Stomach (tissue), 9 donors: ENCODE results near the gene FXYD2. TPM values are rescaled to one million over a fixed set of nuclear protein-coding genes. Genes with fewer than 3 reads are reported as not detected.

Experiments
- DNase-seq, 2 donors: peaks; one replicate each; pipeline versions ENCODE4 v3.0.0 to v3.0.0-alpha.2; 2013 to 2019
- H3K27ac ChIP-seq, 5 donors: fragments of 200-600 bp in 4 of 5; sonication (generic) in 4 of 5; one replicate each; pipeline ENCODE4 v1.5.1; 2013 to 2019; ENCODE audit warnings: mild to moderate bottlenecking in 1 of 5, moderate library complexity in 1 of 5
- H3K27me3 ChIP-seq, 3 donors: fragments of 200-600 bp; sonication (generic); one replicate each; pipeline ENCODE4 v1.5.1; 2017 to 2019; ENCODE audit warnings: mixed run types in 1 of 3
- H3K36me3 ChIP-seq, 4 donors: fragments of 200-600 bp; sonication (generic); 1 replicate in 3 of 4; 2 replicates in 1 of 4; pipeline ENCODE4 v1.5.1; 2016 to 2019
- H3K4me1 ChIP-seq, 4 donors: fragments of 200-600 bp; sonication (generic); one replicate each; pipeline ENCODE4 v1.5.1; 2016 to 2019
- H3K4me3 ChIP-seq, 4 donors: fragments of 200-600 bp; sonication (generic) in 3 of 4; one replicate each; pipeline ENCODE4 v1.5.1; 2016 to 2019; ENCODE audit warnings: mild to moderate bottlenecking in 1 of 4
- H3K9me3 ChIP-seq, 4 donors: fragments of 200-600 bp; sonication (generic); one replicate each; pipeline ENCODE4 v1.5.1; 2016 to 2019
- CTCF ChIP-seq, 7 experiments: fragments of 450-650 bp in 4 of 7; fragments of 200-600 bp in 3 of 7; sonication (generic) in 3 of 7; IDR thresholded peaks; one replicate each; pipeline ENCODE4 v1.5.1; 2016 to 2019; ENCODE audit warnings: antibody characterized with exemption in 7 of 7, control low read depth in 2 of 7, mild to moderate bottlenecking in 1 of 7
- EP300 ChIP-seq: sonication (generic); formaldehyde crosslinking; IDR thresholded peaks from one replicate; pipeline ENCODE4 v1.6.1; 2017; ENCODE audit warnings: antibody characterized with exemption
- POLR2A ChIP-seq, 4 donors: fragments of 450-650 bp; IDR thresholded peaks; one replicate each; pipeline ENCODE4 v1.6.1; 2016; ENCODE audit warnings: antibody characterized with exemption in 4 of 4, control low read depth in 2 of 4, mild to moderate bottlenecking in 1 of 4, moderate library complexity in 1 of 4
- POLR2AphosphoS5 ChIP-seq, 3 donors: sonication (generic); formaldehyde crosslinking; IDR thresholded peaks; one replicate each; pipeline ENCODE4 v1.6.1; 2016; ENCODE audit warnings: antibody characterized with exemption in 3 of 3
- WGBS, 5 donors: extraction: QIAGEN DNeasy Blood & Tissue Kit in 3 of 5; methylation state at CpG; one replicate each; pipeline versions ENCODE4 v1.1.5 to v1.1.7; 2013 to 2018; 5-methylcytosine and 5-hydroxymethylcytosine counted together
- intact Hi-C: fragments of 100-400 bp; cut with DNase I; formaldehyde crosslinking; loops from one replicate; pipeline ENCODE4 v1.15.1; 2023; ENCODE audit warnings: low total_unique reads
- polyA plus RNA-seq, 3 donors: library from polyadenylated mRNA; stranded (reverse); fragments of 200-250 nt; gene quantifications; one replicate each; pipeline ENCODE4 v1.2.3, GENCODE V29; 2013
- total RNA-seq, 5 donors: library from RNA; depleted of rRNA; stranded (reverse); fragments of >200 nt; gene quantifications; one replicate each; pipeline versions ENCODE4 v1.1.0 to v1.2.3, GENCODE V29; 2014 to 2016
- donor health status: healthy with polysubstance abuse.
- donor health status: Bipolar disorder and iron deficiency.
- donor health status: healthy.

The FXYD2 gene
- total and polyA plus RNA-seq, 8 donors = 0.45 to 7.8 (median 4.0) TPM; not detected in 3

GRCh38 chr11:117849781-117850414 lies 25.4 kb upstream of the FXYD2 start:
- peaks cover 0 to 11% (median 0%) of the 10 kb centered on the region in 4 donors for H3K4me1 ChIP-seq
- peak in 1 of 2 donors; percentile 16 for DNase-seq
- 80 to 89% (median 85%) methylated on average over 6 of the region's 6 CpGs for WGBS, 5 donors
- intact Hi-C loops = loop anchor here (5.0 kb wide), 1 partner anchor 97 kb away; no protein-coding TSS in a partner anchor
- H3K27ac ChIP-seq = no peak overlapping the region
- H3K36me3 ChIP-seq = no peaks in the 10 kb centered on the region
- TF ChIP-seq EP300 = no peak
- no peak for TF ChIP-seq CTCF (IDR thresholded peaks at IDR 0.05)
- no peak for TF ChIP-seq POLR2A (IDR thresholded peaks at IDR 0.05)
- TF ChIP-seq POLR2AphosphoS5 (IDR thresholded peaks at IDR 0.05) = no peak
- peaks cover 0 to 3% (median 0%) of the 10 kb centered on the region in 3 donors for H3K27me3 ChIP-seq
- H3K4me3 ChIP-seq = no peak overlapping the region
- peaks cover 0 to 18% (median 7%) of the 10 kb centered on the region in 4 donors for H3K9me3 ChIP-seq

DNA sequence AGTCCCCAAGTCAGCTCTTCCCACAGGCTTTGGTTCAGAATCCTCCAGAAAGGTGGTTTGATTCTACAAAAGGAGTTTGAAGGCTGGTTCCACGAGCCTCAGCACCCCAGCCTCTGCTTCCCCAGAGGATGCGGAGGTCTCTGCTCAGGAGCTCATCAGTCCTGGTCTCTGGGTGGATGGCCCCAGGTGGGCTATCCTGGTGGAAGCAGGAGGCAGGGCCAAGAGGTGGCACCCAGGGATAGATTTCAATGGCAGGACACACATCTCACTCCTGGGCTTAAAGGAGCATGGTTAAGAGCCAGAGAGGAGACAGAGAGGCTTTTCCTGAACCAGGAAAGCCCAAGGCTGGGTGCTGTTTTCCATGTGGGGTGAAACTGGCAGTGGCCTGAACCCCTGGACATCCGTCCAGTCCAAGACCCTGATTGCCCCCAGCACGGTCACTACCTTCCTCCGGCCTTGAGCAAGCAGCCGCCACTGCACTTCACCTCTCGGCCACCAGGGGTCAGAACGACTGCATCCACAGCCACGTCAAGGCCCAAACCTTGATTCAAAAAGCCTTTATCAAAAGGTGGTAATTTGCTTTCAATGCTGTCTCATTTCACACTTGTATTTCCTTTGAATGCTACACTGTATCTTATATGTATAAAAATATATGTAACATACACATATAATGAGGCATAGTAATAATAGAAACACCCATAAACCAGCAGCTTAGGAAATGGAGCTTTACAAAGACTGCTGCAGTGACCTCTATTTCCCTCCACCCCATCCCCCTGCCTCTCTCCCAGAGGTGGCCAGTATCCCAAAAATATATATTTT lies 19.3 kb upstream of the FXYD2 start:
- WGBS, 5 donors = 21 to 27% (median 22%) methylated on average over 9 of the region's 9 CpGs

DNA sequence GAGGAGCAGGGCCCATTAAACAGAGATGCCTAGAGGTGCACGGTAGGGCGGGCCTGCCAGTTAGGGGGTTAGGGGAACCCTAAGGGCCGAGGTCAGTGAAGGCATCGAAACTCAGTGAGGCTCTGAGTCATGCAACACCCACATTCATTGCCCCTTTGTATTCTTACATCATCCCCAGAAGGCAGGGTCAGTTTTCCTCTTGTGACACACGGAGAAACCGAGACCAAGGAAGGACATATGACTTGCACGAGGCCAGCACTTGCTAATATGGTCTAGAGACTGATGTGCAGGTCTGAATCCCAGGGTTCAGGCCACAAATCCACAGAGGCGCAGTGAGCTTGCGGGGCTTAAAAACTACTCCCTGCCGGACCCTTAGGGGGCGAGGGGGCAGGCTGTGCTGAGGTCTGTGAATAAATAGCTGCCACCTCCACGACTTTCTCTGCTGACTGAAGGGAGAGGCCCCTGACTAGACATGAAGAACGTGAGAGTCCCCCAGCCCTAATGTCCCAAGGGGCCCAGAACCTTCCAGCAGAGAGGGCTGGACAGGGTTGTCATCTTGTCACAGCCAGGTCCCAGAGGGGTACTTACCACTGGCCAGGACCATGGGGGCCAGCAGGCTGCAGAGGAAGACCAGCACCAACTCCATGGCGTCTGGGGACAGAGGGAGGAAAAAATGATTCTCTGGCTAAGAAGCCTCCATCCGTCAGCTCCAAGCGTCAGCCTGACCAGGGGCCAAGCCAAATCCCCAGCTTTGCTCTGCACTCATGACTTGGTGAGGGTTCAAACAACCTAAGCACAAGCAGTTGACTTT lies 17.8 kb upstream of the FXYD2 start:
- intact Hi-C loops = no loop called here
- Histone ChIP-seq H3K4me1 (peaks cover 0 to 23% (median 11%) of the 10 kb centered on the region in 4 donors), H3K9me3 (no peaks in the 10 kb centered on the region), H3K27me3 (no peaks in the 10 kb centered on the region), H3K4me3 (no peak overlapping the region), H3K27ac (peak overlapping the region in 1 of 5 donors; percentile 34), H3K36me3 (peaks cover 0 to 46% (median 12%) of the 10 kb centered on the region in 4 donors)
- TF ChIP-seq POLR2AphosphoS5 (IDR thresholded peaks at IDR 0.05) = no peak
- TF ChIP-seq CTCF (IDR thresholded peaks at IDR 0.05) = no peak
- no peak for TF ChIP-seq POLR2A (IDR thresholded peaks at IDR 0.05)
- TF ChIP-seq EP300 = no peak
- DNase-seq = peak; percentile 16 to 24
- 64 to 81% (median 77%) methylated on average over 16 of the region's 16 CpGs for WGBS, 5 donors

More for the DNA sequence above, 19.3 kb upstream of the FXYD2 start:
- DNase-seq = peak; percentile 83 to 92
- H3K27me3 ChIP-seq = no peaks in the 10 kb centered on the region
- peaks cover 0 to 31% (median 8%) of the 10 kb centered on the region in 4 donors for H3K36me3 ChIP-seq
- intact Hi-C loops = no loop called here
- no peak overlapping the region for H3K4me3 ChIP-seq
- H3K4me1 ChIP-seq = peaks cover 0 to 23% (median 11%) of the 10 kb centered on the region in 4 donors
- H3K27ac ChIP-seq = peak overlapping the region in 1 of 5 donors; percentile 15
- no peaks in the 10 kb centered on the region for H3K9me3 ChIP-seq
- TF ChIP-seq EP300 (no peak), POLR2AphosphoS5 (IDR thresholded peaks at IDR 0.05) (peak in 1 of 3 donors; percentile 50), CTCF (IDR thresholded peaks at IDR 0.05) (peak in 6 of 7 experiments; percentile 59 to 99 (median 98)), POLR2A (IDR thresholded peaks at IDR 0.05) (no peak)
